ENCODE results near the gene CNOT3. TPM values are rescaled to one million over a fixed set of nuclear protein-coding genes. Genes with fewer than 3 reads are reported as not detected.

CNOT3 gene
- total and polyA plus RNA-seq, 2 of the 13 experiments (the other 11 are each of a cell fraction or from before 2014, with no cell fraction given): 4.3 to 5.8 TPM

GRCh38 chr19:54102421-54103169, 35.0 kb upstream of the CNOT3 start, which contains the start of gene NDUFA3 (continued):
- TF ChIP-seq, protein P1, sequence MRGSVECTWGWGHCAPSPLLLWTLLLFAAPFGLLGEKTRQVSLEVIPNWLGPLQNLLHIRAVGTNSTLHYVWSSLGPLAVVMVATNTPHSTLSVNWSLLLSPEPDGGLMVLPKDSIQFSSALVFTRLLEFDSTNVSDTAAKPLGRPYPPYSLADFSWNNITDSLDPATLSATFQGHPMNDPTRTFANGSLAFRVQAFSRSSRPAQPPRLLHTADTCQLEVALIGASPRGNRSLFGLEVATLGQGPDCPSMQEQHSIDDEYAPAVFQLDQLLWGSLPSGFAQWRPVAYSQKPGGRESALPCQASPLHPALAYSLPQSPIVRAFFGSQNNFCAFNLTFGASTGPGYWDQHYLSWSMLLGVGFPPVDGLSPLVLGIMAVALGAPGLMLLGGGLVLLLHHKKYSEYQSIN (CRISPR knock-in tag; IDR thresholded peaks at IDR 0.05; ENCODE audit: borderline replicate concordance): no peak
- TF ChIP-seq ZNF724P (CRISPR knock-in tag; IDR thresholded peaks at IDR 0.05; ENCODE audit: borderline replicate concordance) (no peak), ZBTB37 (CRISPR knock-in tag; IDR thresholded peaks at IDR 0.05) (no peak), ZNF616 (CRISPR knock-in tag; IDR thresholded peaks at IDR 0.05; ENCODE audit: low read depth) (no peak), HDAC6 (IDR thresholded peaks at IDR 0.05; ENCODE audit: low read depth, low read length) (no peak), KDM5B (CRISPR knock-in tag; IDR thresholded peaks at IDR 0.05; ENCODE audit: borderline replicate concordance) (peak; percentile 84; the same call in 1 of the 2 replicates), RNF2 (conservative IDR thresholded peaks at IDR 0.05; ENCODE audit: low read depth) (no peak), FOSL2 (CRISPR knock-in tag; IDR thresholded peaks at IDR 0.05) (no peak), ETV5 (CRISPR knock-in tag; IDR thresholded peaks at IDR 0.05; ENCODE audit: borderline replicate concordance) (no peak; the same call in 1 of the 2 replicates), RAD21 (CRISPR knock-in tag; IDR thresholded peaks at IDR 0.05) (no peak), SRSF1 (optimal IDR thresholded peaks at IDR 0.05; ENCODE audit: low read depth, low read length) (peak; percentile 75), ZNF446 (CRISPR knock-in tag; IDR thresholded peaks at IDR 0.05) (no peak), KDM5A (IDR thresholded peaks at IDR 0.05; ENCODE audit: borderline replicate concordance, low read length) (peak; percentile 78), ZNF280D (CRISPR knock-in tag; IDR thresholded peaks at IDR 0.05) (0 out of 2 replicates have a peak, but pooled peaks have one; percentile 22), EHMT2 (IDR thresholded peaks at IDR 0.05; ENCODE audit: borderline replicate concordance, low read depth, low read length) (no peak), ZBTB2 (CRISPR knock-in tag; IDR thresholded peaks at IDR 0.05; ENCODE audit: low read depth) (peak; percentile 76; the same call in 1 of the 2 replicates), SSRP1 (CRISPR knock-in tag; IDR thresholded peaks at IDR 0.05) (no peak)
- TF ChIP-seq, protein P2, sequence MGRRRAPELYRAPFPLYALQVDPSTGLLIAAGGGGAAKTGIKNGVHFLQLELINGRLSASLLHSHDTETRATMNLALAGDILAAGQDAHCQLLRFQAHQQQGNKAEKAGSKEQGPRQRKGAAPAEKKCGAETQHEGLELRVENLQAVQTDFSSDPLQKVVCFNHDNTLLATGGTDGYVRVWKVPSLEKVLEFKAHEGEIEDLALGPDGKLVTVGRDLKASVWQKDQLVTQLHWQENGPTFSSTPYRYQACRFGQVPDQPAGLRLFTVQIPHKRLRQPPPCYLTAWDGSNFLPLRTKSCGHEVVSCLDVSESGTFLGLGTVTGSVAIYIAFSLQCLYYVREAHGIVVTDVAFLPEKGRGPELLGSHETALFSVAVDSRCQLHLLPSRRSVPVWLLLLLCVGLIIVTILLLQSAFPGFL (CRISPR knock-in tag; IDR thresholded peaks at IDR 0.05): no peak
- TF ChIP-seq, protein P3, sequence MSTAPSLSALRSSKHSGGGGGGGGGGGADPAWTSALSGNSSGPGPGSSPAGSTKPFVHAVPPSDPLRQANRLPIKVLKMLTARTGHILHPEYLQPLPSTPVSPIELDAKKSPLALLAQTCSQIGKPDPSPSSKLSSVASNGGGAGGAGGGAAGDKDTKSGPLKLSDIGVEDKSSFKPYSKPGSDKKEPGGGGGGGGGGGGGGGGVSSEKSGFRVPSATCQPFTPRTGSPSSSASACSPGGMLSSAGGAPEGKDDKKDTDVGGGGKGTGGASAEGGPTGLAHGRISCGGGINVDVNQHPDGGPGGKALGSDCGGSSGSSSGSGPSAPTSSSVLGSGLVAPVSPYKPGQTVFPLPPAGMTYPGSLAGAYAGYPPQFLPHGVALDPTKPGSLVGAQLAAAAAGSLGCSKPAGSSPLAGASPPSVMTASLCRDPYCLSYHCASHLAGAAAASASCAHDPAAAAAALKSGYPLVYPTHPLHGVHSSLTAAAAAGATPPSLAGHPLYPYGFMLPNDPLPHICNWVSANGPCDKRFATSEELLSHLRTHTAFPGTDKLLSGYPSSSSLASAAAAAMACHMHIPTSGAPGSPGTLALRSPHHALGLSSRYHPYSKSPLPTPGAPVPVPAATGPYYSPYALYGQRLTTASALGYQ (CRISPR knock-in tag; IDR thresholded peaks at IDR 0.05): no peak

Measured in HepG2 (cell line).